ENCODE data around the gene FAM78A. TPM values are rescaled to one million over a fixed set of nuclear protein-coding genes. Genes with fewer than 3 reads are reported as not detected.

The FAM78A gene
- total and polyA plus RNA-seq, 2 donors (not counting 1 experiment from before 2014, with no cell fraction given): 42.9 to 58.3 TPM

- Mint-ChIP-seq H3K27ac (peak overlapping the region; percentile 27), H3K9me3 (ENCODE audit: insufficient read depth) (no peaks in the 10 kb centered on the region), H3K27me3 (peaks cover 10% of the 10 kb centered on the region), H3K4me1 (peaks cover 23% of the 10 kb centered on the region), H3K4me3 (peak overlapping the region; percentile 46)
- WGBS (ENCODE audit: insufficient coverage): 86% methylated on average over 14 of the region's 17 CpGs
- ChIA-PET POLR2A (no interaction called here), CTCF (interaction anchor here (0.6 to 1.4 kb wide), 2 partner anchors 71 to 101 kb away, joined by 3 read pairs; no protein-coding TSS in a partner anchor)
- peaks cover 18 to 25% of the 10 kb centered on the region in 2 donors for H3K4me1 ChIP-seq (ENCODE audit: control insufficient read depth in 2 of 2, insufficient read depth in 2 of 2, low read length in 2 of 2)
- no peaks in the 10 kb centered on the region for H4K20me1 ChIP-seq (ENCODE audit: control insufficient read depth, insufficient read depth, low read length, poor library complexity, severe bottlenecking)
- no peak overlapping the region for H2AFZ ChIP-seq (ENCODE audit: insufficient read depth, low read depth, low read length, poor library complexity, severe bottlenecking)
- no peak for TF ChIP-seq EZH2 (IDR thresholded peaks at IDR 0.05; ENCODE audit: borderline replicate concordance, insufficient read depth, low read depth, low read length, poor library complexity, severe bottlenecking)
- TF ChIP-seq, protein P1, sequence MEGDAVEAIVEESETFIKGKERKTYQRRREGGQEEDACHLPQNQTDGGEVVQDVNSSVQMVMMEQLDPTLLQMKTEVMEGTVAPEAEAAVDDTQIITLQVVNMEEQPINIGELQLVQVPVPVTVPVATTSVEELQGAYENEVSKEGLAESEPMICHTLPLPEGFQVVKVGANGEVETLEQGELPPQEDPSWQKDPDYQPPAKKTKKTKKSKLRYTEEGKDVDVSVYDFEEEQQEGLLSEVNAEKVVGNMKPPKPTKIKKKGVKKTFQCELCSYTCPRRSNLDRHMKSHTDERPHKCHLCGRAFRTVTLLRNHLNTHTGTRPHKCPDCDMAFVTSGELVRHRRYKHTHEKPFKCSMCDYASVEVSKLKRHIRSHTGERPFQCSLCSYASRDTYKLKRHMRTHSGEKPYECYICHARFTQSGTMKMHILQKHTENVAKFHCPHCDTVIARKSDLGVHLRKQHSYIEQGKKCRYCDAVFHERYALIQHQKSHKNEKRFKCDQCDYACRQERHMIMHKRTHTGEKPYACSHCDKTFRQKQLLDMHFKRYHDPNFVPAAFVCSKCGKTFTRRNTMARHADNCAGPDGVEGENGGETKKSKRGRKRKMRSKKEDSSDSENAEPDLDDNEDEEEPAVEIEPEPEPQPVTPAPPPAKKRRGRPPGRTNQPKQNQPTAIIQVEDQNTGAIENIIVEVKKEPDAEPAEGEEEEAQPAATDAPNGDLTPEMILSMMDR (IDR thresholded peaks at IDR 0.05): no peak
- DNase-seq (no peak), ATAC-seq (ENCODE audit: low read depth) (no peak)
- intact Hi-C loops (cut with micrococcal nuclease): no loop called here
- H3K4me2 ChIP-seq (replicated peaks; ENCODE audit: low read depth, low read length, poor library complexity, severe bottlenecking): no peak overlapping the region
- H3K36me3 ChIP-seq (replicated peaks in 1 of 2; ENCODE audit: control extremely low read depth in 1 of 2, control insufficient read depth in 1 of 2, extremely low read depth in 1 of 2, insufficient read depth in 2 of 2, low read length in 1 of 2): no peaks in the 10 kb centered on the region
- no peak overlapping the region for H3K27ac ChIP-seq (ENCODE audit: low read length in 2 of 2)
- H3K79me2 ChIP-seq (ENCODE audit: control insufficient read depth, insufficient read depth, low read length): peaks cover under 1% of the 10 kb centered on the region
- no peak overlapping the region for H3K4me3 ChIP-seq (ENCODE audit: control extremely low read depth in 1 of 5, extremely low read depth in 1 of 5, insufficient read depth in 1 of 5, low read depth in 2 of 5, low read length in 4 of 5)
- peaks cover 0 to 17% (median 5%) of the 10 kb centered on the region in 4 experiments for H3K27me3 ChIP-seq (replicated peaks in 1 of 4; ENCODE audit: control extremely low read depth in 1 of 4, control insufficient read depth in 3 of 4, insufficient read depth in 4 of 4, low read length in 3 of 4)
- H3K9me3 ChIP-seq (ENCODE audit: control extremely low read depth in 1 of 3, control insufficient read depth in 2 of 3, insufficient read depth in 1 of 3, low read length in 2 of 3): no peaks in the 10 kb centered on the region
- no peak overlapping the region for H3K9ac ChIP-seq (ENCODE audit: low read length)
These were observed 5.0 kb upstream of the FAM78A start for GRCh38 chr9:131281119-131281965.

DNA sequence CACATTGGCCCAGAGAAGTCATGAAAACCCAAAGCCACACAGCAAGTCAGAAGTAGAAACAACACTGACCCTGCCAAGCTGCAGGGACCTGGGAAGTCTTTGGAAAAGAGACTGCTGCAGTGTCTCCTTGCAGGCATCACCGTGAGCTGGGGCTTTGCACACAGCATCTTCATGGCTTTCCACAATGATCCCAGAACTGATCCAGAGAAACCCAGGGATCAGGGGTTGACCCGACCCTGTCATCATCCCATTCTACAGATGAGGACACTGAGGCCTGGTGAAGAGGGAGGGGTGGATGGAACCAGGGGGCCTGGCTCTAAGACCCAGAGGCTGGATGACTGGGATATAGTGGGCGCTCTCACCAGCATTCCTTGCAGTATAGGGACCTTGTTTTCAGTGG, 4.3 kb upstream of the FAM78A start:
- POLR2A ChIA-PET: no interaction called here

More for the DNA sequence above, 4.3 kb upstream of the FAM78A start:
- WGBS (ENCODE audit: insufficient coverage): 100% methylated on average over 1 of the region's 3 CpGs
- peaks cover 10% of the 10 kb centered on the region for H3K27me3 Mint-ChIP-seq
- CTCF ChIA-PET: interaction anchor here (0.6 to 3.0 kb wide), 3 partner anchors 55 to 100 kb away, joined by 3 to 15 read pairs (median 3); no protein-coding TSS in a partner anchor
- Histone ChIP-seq H4K20me1 (ENCODE audit: control insufficient read depth, insufficient read depth, low read length, poor library complexity, severe bottlenecking) (peaks cover 5% of the 10 kb centered on the region), H3K9ac (ENCODE audit: low read length) (no peak overlapping the region), H3K4me3 (ENCODE audit: control extremely low read depth in 1 of 5, extremely low read depth in 1 of 5, insufficient read depth in 1 of 5, low read depth in 2 of 5, low read length in 4 of 5) (no peak overlapping the region), H3K36me3 (replicated peaks in 1 of 2; ENCODE audit: control extremely low read depth in 1 of 2, control insufficient read depth in 1 of 2, extremely low read depth in 1 of 2, insufficient read depth in 2 of 2, low read length in 1 of 2) (no peaks in the 10 kb centered on the region), H3K4me1 (ENCODE audit: control insufficient read depth in 2 of 2, insufficient read depth in 2 of 2, low read length in 2 of 2) (peaks cover 18 to 25% of the 10 kb centered on the region in 2 donors), H3K79me2 (ENCODE audit: control insufficient read depth, insufficient read depth, low read length) (peaks cover 8% of the 10 kb centered on the region), H2AFZ (ENCODE audit: insufficient read depth, low read depth, low read length, poor library complexity, severe bottlenecking) (no peak overlapping the region), H3K27ac (ENCODE audit: low read length in 2 of 2) (no peak overlapping the region), H3K9me3 (ENCODE audit: control extremely low read depth in 1 of 3, control insufficient read depth in 2 of 3, insufficient read depth in 1 of 3, low read length in 2 of 3) (no peaks in the 10 kb centered on the region), H3K4me2 (replicated peaks; ENCODE audit: low read depth, low read length, poor library complexity, severe bottlenecking) (no peak overlapping the region), H3K27me3 (replicated peaks in 1 of 4; ENCODE audit: control extremely low read depth in 1 of 4, control insufficient read depth in 3 of 4, insufficient read depth in 4 of 4, low read length in 3 of 4) (peaks cover 0 to 17% (median 5%) of the 10 kb centered on the region in 4 experiments)
- H3K9me3 Mint-ChIP-seq (ENCODE audit: insufficient read depth): no peaks in the 10 kb centered on the region
- no peak overlapping the region for H3K27ac Mint-ChIP-seq
- peaks cover 23% of the 10 kb centered on the region for H3K4me1 Mint-ChIP-seq
- intact Hi-C loops (cut with micrococcal nuclease): no loop called here
- ATAC-seq (ENCODE audit: low read depth) (no peak), DNase-seq (no peak)
- TF ChIP-seq, protein P1 (IDR thresholded peaks at IDR 0.05): no peak
- no peak for TF ChIP-seq EZH2 (IDR thresholded peaks at IDR 0.05; ENCODE audit: borderline replicate concordance, insufficient read depth, low read depth, low read length, poor library complexity, severe bottlenecking)
- H3K4me3 Mint-ChIP-seq: no peak overlapping the region

Data from B cell (primary cell).